Retinal pigment epithelial cell (primary cell): Measurements from ENCODE around the gene PXMP2.

Experiments
- DNase-seq: peaks from one replicate; pipeline ENCODE4 v3.0.0-alpha.2; 2010; ENCODE audit warnings: low read depth
- H3K4me3 ChIP-seq: 2 replicates; pipeline ENCODE4 v1.5.1; 2011; ENCODE audit warnings: mild to moderate bottlenecking, low read length, control low read depth, moderate library complexity
- CTCF ChIP-seq: conservative IDR thresholded peaks from 2 replicates; pipeline ENCODE4 v1.5.1; 2011; ENCODE audit warnings: low read depth, low read length, control low read depth, inconsistent platforms

The PXMP2 gene

GRCh38 chr12:132710405-132711079 is 23.2 kb downstream of the PXMP2 start, which contains the start of gene PGAM5:
Gene PGAM5 (plus strand): TSS chr12:132710842. CDS start chr12:132710877, 35 bp downstream.
- no peak for TF ChIP-seq CTCF
- peak within 1 kb of the TSS; percentile 82 for H3K4me3 ChIP-seq
- DNase-seq: no peak

GRCh38 chr12:132711080-132711843 is 23.9 kb downstream of the PXMP2 start:
- DNase-seq: no peak
- H3K4me3 ChIP-seq: peak overlapping the region; percentile 82
- TF ChIP-seq CTCF: no peak

- H3K4me3 ChIP-seq: no peak overlapping the region
- TF ChIP-seq CTCF: no peak
- DNase-seq: no peak
Observed at GRCh38 chr12:132713123-132713522, 25.7 kb downstream of the PXMP2 start.

GRCh38 chr12:132715874-132716273 is 28.5 kb downstream of the PXMP2 start:
- DNase-seq: no peak
- TF ChIP-seq CTCF: no peak
- H3K4me3 ChIP-seq: no peak overlapping the region

GRCh38 chr12:132716356-132716755 is 29.0 kb downstream of the PXMP2 start:
- no peak overlapping the region for H3K4me3 ChIP-seq
- no peak for DNase-seq
- TF ChIP-seq CTCF: no peak

GRCh38 chr12:132717011-132717410 is 29.6 kb downstream of the PXMP2 start:
- no peak overlapping the region for H3K4me3 ChIP-seq
- DNase-seq: no peak
- TF ChIP-seq CTCF: no peak
